Tibial nerve (tissue), 4 donors: Measurements from ENCODE around the gene FOXD2.

Experiments
- CTCF ChIP-seq, 5 experiments: fragments of 200-600 bp in 3 of 5; fragments of 450-650 bp in 2 of 5; sonication (generic) in 3 of 5; IDR thresholded peaks; one replicate each; pipeline ENCODE4 v1.5.1; 2016 to 2019; ENCODE audit warnings: antibody characterized with exemption in 5 of 5, mild to moderate bottlenecking in 3 of 5, moderate library complexity in 2 of 5
- EP300 ChIP-seq, 2 donors: sonication (generic); formaldehyde crosslinking; IDR thresholded peaks; one replicate each; pipeline ENCODE4 v1.6.1; 2017; ENCODE audit warnings: antibody characterized with exemption in 2 of 2, mild to moderate bottlenecking in 1 of 2
- POLR2A ChIP-seq, 2 donors: fragments of 450-650 bp; IDR thresholded peaks; one replicate each; pipeline ENCODE4 v1.6.1; 2017; ENCODE audit warnings: antibody characterized with exemption in 2 of 2, mild to moderate bottlenecking in 2 of 2, moderate library complexity in 2 of 2

- no peak for TF ChIP-seq CTCF (IDR thresholded peaks at IDR 0.05)
- TF ChIP-seq POLR2A (IDR thresholded peaks at IDR 0.05), result no peak
- no peak for TF ChIP-seq EP300 (IDR thresholded peaks at IDR 0.05)
Measured at GRCh38 chr1:47438165-47439016, 547 bp downstream of the FOXD2 start.
